HG02970 (cell line): ENCODE data around the gene OR1M1.
A peak's percentile ranks its signal among the peaks of the same experiment; 100 is the strongest.

Source experiments
- ATAC-seq: cut with Tn5 transposase; IDR thresholded peaks from one replicate; pipeline ENCODE4 v1.9.1; 2021; ENCODE audit warnings: mild to moderate bottlenecking, moderate library complexity, moderate number of reproducible peaks; ENCODE audit not compliant: unreplicated experiment, low FRiP score

Gene OR1M1

DNA sequence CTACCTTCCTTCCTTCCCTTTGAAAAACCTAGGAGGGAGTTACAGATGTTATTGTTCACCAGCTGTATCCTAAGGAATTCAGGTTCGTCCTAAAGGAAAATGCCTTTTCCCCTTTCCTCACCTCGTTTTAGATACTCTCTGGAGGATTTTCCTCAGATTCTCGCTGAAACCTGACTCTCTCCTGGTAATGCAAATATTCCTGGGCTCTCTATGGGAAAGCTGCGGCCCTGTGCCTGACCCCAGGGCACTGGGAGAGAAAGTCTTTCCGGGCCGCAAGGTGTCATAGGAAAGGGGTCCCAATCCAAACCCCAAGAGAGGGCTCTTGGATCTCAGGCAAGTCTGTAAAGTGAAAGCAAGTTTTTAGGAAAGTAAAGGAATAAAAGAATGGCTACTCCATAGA is 13.1 kb upstream of the OR1M1 start:
- no peak for ATAC-seq

DNA sequence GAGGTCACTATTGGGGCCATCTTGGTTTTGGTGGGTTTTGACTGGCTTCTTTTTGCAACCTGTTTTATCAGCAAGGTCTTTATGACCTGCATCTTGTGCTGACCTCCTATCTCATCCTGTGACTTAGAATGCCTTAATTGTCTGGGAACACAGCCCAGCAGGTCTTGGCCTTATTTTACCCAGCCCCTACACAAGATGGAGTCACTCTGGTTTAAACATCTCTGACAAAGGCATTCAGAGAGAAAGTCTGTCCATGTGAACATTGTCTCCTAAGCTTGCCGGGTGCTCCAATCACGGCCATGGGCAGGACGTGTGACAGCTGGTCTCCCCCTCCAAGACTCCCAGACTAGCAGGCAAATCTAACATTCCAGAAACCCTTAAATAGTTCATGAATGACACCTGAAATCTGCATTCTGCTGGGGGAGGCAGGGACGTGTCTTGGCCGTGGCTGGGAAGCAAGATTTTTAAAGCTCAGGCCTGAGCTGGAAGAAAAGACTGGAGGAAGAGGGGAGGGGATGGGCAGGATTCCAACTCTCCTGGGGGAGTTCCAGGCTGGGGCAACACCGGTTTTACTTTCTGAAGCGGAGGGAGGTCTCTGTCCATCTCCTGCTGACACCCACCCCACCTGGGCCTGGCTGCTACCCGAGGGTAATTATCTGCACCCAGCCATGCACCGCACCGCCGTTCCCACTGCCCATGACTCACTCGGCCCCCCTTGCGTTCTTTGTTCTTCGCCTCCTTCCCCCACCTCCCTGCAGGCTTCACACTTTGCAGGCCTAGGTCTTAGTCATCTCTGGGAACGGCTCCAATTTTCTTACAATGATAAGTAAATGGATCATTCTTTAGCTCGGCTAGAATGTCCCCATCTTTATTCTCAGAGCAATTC is 11.6 kb upstream of the OR1M1 start:
- no peak for ATAC-seq

GRCh38 chr19:9076901-9077300 is 10.0 kb upstream of the OR1M1 start:
- no peak for ATAC-seq

GRCh38 chr19:9078651-9079050 is 8.2 kb upstream of the OR1M1 start:
- no peak for ATAC-seq

DNA sequence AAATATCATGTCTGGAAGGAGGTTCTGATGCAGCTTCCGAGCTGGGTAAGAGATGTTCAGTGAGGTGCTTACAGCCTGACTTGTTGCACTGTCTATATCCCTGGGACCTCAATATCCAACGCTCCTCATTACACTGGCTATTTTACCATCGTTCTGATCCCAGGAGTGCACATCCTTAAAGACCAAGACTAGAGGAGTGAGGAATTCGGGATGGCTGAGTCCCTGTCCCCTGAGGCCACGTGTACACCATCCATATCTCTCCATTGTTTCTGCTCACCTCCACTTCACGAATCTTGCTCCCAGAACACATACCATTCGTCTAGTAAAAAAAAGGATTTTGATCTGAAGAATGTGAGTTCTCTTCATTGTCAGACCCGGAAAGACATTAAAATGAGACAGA is 20.5 kb downstream of the OR1M1 start, which contains the start of gene OR7G2:
OR7G2 (minus strand) TSS at position 101 of the 400 bp plus-strand sequence. CDS start 4,232 bp downstream, outside the sequence.
- no peak for ATAC-seq

DNA sequence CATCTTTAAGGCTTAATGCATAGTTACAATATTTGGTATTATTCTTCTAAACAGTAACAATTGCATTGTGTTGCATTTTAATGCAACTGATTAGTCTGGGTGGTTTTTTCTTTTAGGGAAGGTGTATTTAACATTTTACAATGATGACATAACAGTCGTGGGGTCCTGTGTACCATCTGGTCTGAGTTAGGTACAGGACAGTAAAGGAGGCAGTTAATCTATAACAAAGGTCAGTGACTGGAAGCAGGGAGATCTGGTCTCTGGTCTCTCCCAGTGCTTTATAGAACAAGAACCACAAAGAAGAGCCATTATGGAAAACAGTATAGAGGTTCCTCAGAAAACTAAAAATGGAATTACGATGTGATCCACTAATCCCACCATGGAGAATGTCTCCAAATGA is 23.1 kb downstream of the OR1M1 start:
- no peak for ATAC-seq

DNA sequence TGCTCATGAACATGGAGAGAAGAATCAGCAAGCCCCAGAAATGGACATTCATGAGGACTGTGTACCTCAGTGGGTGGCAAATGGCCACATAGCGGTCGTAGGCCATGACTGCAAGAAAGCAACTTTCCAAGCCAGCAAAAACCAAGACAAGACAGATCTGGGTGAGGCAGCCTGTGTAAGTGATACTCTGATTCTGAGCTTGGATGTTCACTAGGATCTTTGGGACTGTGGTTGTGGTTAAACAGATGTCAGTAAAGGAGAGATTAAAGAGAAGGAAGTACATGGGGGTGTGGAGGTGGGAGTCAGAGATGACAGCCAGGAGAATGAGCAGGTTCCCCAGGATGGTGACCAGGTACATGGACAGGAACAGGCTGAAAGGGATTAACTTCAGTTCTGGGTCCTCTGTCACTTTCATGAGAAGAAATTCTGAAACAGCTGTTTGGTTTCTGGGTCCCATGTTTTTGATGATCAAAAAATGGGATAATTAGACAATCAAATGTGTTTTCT is 28.5 kb downstream of the OR1M1 start, which contains the start of gene OR7G1:
OR7G1 (minus strand) TSS at position 457 of the 507 bp plus-strand sequence; CDS start at position 457, 0 bp downstream.
- no peak for ATAC-seq

DNA sequence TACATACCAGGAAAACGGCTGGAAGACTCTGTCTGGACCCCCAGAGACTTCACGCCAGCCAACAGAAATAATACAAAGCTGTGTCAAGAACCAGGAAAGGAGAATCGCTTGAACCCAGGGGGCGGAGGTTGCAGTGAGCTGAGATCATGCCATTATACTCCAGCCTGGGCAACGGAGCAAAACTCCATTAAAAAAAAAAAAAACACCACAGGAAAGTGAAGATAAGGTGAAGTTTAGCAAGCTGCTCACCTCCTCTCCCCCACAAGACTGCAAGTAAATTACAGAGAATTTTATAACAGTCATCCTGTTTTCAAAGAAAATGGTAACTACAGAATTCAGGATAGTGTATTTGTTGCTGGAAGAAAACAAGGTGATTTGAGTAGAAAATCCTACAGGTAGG is 29.7 kb downstream of the OR1M1 start:
- ATAC-seq = no peak

DNA sequence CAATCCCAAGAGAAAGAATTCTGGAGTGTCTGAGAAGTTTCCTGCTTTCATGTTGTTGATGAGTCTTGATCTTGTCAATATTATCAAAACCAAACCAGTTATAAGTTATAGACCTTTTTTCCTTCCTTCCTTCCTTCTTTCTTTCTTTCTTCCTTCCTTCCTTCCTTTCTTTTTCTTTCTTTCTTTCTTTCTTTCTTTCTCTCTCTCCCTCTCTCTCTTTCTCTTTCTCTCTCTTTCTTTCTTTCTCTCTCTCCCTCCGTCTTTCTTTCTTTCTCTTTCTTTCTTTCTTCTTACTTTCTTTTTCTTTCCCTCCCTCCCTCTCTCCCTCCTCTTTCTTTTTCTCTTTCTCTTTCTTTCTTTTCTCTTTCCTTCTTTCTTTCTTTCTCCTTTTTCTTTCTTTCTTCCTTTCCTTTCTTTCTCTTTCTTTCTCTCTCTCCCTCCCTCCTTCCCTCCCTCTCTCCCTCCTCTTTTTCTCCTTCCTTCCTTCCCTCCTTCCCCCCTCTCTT is 40.1 kb downstream of the OR1M1 start, which contains the start of gene OR7G3:
OR7G3 (minus strand) TSS at position 51 of the 506 bp plus-strand sequence; CDS start at position 51, 0 bp downstream.
- no peak for ATAC-seq

DNA sequence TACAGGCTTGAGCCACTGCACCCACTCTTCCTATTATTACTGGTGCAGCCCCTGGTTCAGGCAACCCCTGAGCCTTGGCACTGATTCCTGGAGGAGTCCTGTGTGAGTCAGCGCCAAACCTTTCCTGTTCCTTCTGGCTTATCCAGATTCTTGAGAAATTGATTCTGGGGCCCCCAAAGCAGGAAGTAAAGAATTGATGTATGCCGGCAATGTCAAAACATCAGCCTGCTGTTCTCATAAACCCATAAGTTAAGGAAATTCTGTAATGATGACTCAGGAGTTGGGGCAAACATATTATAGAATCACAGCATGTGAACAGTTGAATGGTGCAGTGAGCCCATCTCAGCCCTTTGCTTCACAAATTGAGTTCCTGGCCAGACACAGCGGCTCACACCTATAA is 41.3 kb downstream of the OR1M1 start:
- no peak for ATAC-seq

- no peak for ATAC-seq
Measured at GRCh38 chr19:9130965-9131364, 44.1 kb downstream of the OR1M1 start.

GRCh38 chr19:9132422-9132821 is 45.6 kb downstream of the OR1M1 start:
- no peak for ATAC-seq

DNA sequence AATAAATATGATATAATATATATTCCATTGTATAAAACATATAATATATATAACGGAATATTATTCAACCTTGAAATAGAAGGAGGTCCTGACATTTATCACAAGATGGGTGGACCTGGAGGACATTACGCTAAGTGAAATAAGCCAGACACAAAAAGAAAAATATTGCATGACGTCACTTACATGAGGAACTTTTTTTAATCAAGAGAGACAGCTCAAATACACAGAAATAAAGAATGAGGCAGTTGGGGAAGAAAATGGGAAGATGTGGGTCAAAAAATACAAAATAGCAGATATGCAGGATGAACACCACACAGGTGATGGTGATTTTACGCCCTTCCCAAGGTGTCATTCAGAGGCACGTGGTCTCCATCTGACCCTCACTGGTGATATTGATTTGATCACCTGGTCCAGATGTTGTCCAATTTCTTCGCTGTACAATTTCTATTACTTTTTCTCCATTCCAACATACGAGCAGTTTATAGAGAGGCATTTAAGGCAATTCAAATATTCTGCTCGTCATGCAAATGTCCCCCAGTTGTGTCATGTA is 52.8 kb downstream of the OR1M1 start:
- ATAC-seq = peak; percentile 5

DNA sequence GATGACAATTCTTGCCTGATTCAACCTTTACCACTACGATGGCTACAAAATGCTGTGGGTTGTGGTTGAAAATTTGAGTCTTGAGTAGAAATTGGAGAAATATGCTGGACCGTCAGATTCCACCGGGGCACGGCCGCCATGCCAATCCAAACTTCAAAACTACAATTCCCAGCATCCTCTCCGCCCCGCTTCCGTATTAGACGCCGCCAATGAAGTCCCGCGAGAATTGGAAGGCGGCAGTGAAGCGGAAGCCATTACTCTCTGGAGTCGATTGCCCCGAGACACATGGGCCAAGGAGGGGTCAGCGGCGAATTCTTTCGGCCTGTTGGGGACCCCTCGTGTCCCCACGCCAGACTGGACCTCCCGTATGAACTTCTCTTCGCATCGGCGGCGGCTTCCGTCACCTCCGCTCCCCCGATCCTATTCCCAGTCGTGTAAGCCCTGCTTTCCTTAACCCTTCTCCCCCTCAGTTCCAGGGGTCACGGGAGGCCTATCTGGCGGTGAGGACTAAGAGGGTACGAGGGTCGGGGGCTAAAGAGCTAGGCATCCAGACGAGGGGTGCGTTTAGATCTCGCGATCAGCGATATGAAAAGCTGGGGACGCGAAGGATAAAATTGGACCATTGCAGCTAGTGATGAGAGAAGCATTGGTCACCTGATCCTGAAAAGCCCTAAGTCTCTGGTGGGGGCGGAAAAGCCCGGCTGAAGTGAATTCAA is 53.5 kb downstream of the OR1M1 start, which contains the start of gene ZNF317:
ZNF317 (plus strand) TSS at position 239 of the 716 bp plus-strand sequence. CDS start 15,620 bp downstream, outside the sequence.
- ATAC-seq = peak; percentile 91

GRCh38 chr19:9144920-9145319 is 58.1 kb downstream of the OR1M1 start:
- no peak for ATAC-seq
